Measurements from ENCODE around the gene CYP4F2. TPM values are rescaled to one million over a fixed set of nuclear protein-coding genes. Genes with fewer than 3 reads are reported as not detected.

The CYP4F2 gene
- total and polyA plus RNA-seq, 2 of the 8 experiments (the other 6 are each of a cell fraction or from before 2014, with no cell fraction given) = not detected

- TF ChIP-seq CHD7 (IDR thresholded peaks at IDR 0.05; ENCODE audit: insufficient replicate concordance, low read length) (no peak), POU5F1 (IDR thresholded peaks at IDR 0.05; ENCODE audit: low read depth, low read length) (no peak), EZH2 (IDR thresholded peaks at IDR 0.05; ENCODE audit: low read depth, low read length, severe bottlenecking) (no peak), ATF3 (IDR thresholded peaks at IDR 0.05; ENCODE audit: insufficient read depth, low read depth, low read length) (no peak), TAF1 (IDR thresholded peaks at IDR 0.05; ENCODE audit: low read depth, low read length) (no peak), EGR1 (IDR thresholded peaks at IDR 0.05; ENCODE audit: borderline replicate concordance, low read depth, low read length) (no peak), SUZ12 (IDR thresholded peaks at IDR 0.05; ENCODE audit: low read length) (no peak), HDAC2 (IDR thresholded peaks at IDR 0.05; ENCODE audit: borderline replicate concordance in 1 of 2, low read depth in 2 of 2, low read length in 2 of 2) (no peak)
Observed at GRCh38 chr19:15846923-15847322, 51.0 kb downstream of the CYP4F2 start (continued).

Data from H1 (cell line).